Stomach (tissue), 9 donors: ENCODE measurements around the gene ECI2. TPM values are rescaled to one million over a fixed set of nuclear protein-coding genes. Genes with fewer than 3 reads are reported as not detected.
"Not testable (repeated sequence)": the region's sequence is repeated elsewhere in the genome, so short reads cannot be mapped to it uniquely, and the experiment has no call there.

Experiments used
- DNase-seq, 2 donors: peaks; one replicate each; pipeline versions ENCODE4 v3.0.0 to v3.0.0-alpha.2; 2013 to 2019
- H3K27ac ChIP-seq, 5 donors: fragments of 200-600 bp in 4 of 5; sonication (generic) in 4 of 5; one replicate each; pipeline ENCODE4 v1.5.1; 2013 to 2019; ENCODE audit warnings: mild to moderate bottlenecking in 1 of 5, moderate library complexity in 1 of 5
- H3K27me3 ChIP-seq, 3 donors: fragments of 200-600 bp; sonication (generic); one replicate each; pipeline ENCODE4 v1.5.1; 2017 to 2019; ENCODE audit warnings: mixed run types in 1 of 3
- H3K36me3 ChIP-seq, 4 donors: fragments of 200-600 bp; sonication (generic); 1 replicate in 3 of 4; 2 replicates in 1 of 4; pipeline ENCODE4 v1.5.1; 2016 to 2019
- H3K4me1 ChIP-seq, 4 donors: fragments of 200-600 bp; sonication (generic); one replicate each; pipeline ENCODE4 v1.5.1; 2016 to 2019
- H3K4me3 ChIP-seq, 4 donors: fragments of 200-600 bp; sonication (generic) in 3 of 4; one replicate each; pipeline ENCODE4 v1.5.1; 2016 to 2019; ENCODE audit warnings: mild to moderate bottlenecking in 1 of 4
- H3K9me3 ChIP-seq, 4 donors: fragments of 200-600 bp; sonication (generic); one replicate each; pipeline ENCODE4 v1.5.1; 2016 to 2019
- EP300 ChIP-seq: sonication (generic); formaldehyde crosslinking; IDR thresholded peaks from one replicate; pipeline ENCODE4 v1.6.1; 2017; ENCODE audit warnings: antibody characterized with exemption
- POLR2A ChIP-seq, 4 donors: fragments of 450-650 bp; IDR thresholded peaks; one replicate each; pipeline ENCODE4 v1.6.1; 2016; ENCODE audit warnings: antibody characterized with exemption in 4 of 4, control low read depth in 2 of 4, mild to moderate bottlenecking in 1 of 4, moderate library complexity in 1 of 4
- POLR2AphosphoS5 ChIP-seq, 3 donors: sonication (generic); formaldehyde crosslinking; IDR thresholded peaks; one replicate each; pipeline ENCODE4 v1.6.1; 2016; ENCODE audit warnings: antibody characterized with exemption in 3 of 3
- WGBS, 5 donors: extraction: QIAGEN DNeasy Blood & Tissue Kit in 3 of 5; methylation state at CpG; one replicate each; pipeline versions ENCODE4 v1.1.5 to v1.1.7; 2013 to 2018; 5-methylcytosine and 5-hydroxymethylcytosine counted together
- intact Hi-C: fragments of 100-400 bp; cut with DNase I; formaldehyde crosslinking; loops from one replicate; pipeline ENCODE4 v1.15.1; 2023; ENCODE audit warnings: low total_unique reads
- polyA plus RNA-seq, 3 donors: library from polyadenylated mRNA; stranded (reverse); fragments of 200-250 nt; gene quantifications; one replicate each; pipeline ENCODE4 v1.2.3, GENCODE V29; 2013
- total RNA-seq, 5 donors: library from RNA; depleted of rRNA; stranded (reverse); fragments of >200 nt; gene quantifications; one replicate each; pipeline versions ENCODE4 v1.1.0 to v1.2.3, GENCODE V29; 2014 to 2016
- TF ChIP-seq, protein P1 (sequence below), 7 experiments: fragments of 450-650 bp in 4 of 7; fragments of 200-600 bp in 3 of 7; sonication (generic) in 3 of 7; IDR thresholded peaks; one replicate each; pipeline ENCODE4 v1.5.1; 2016 to 2019; ENCODE audit warnings: antibody characterized with exemption in 7 of 7, control low read depth in 2 of 7, mild to moderate bottlenecking in 1 of 7
- donor health status: healthy with polysubstance abuse.
- donor health status: Bipolar disorder and iron deficiency.
- donor health status: healthy.

Gene ECI2
- total and polyA plus RNA-seq, 8 donors = 22.8 to 107 (median 60.8) TPM

DNA sequence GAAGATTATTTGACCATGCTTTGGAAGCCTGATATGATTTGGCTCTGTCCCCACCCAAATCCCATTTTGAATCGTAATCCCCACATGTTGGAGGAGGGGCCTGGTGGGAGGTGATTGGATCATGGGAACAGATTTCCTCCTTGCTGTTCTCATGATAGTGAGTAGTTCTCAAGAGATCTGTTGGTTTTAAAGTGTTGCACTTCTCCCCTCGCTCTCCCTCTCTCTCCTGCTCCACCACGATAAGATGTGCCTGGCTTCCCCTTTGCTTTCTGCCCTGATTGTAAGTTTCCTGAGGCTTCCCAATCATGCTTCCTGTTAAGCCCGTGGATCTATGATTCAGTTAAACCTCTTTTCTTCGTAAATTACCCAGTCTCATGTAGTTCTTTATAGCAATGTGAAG is 34.7 kb downstream of the ECI2 start:
- TF ChIP-seq POLR2A (IDR thresholded peaks at IDR 0.05) (no peak), POLR2AphosphoS5 (IDR thresholded peaks at IDR 0.05) (no peak), EP300 (no peak)
- TF ChIP-seq, protein P1, sequence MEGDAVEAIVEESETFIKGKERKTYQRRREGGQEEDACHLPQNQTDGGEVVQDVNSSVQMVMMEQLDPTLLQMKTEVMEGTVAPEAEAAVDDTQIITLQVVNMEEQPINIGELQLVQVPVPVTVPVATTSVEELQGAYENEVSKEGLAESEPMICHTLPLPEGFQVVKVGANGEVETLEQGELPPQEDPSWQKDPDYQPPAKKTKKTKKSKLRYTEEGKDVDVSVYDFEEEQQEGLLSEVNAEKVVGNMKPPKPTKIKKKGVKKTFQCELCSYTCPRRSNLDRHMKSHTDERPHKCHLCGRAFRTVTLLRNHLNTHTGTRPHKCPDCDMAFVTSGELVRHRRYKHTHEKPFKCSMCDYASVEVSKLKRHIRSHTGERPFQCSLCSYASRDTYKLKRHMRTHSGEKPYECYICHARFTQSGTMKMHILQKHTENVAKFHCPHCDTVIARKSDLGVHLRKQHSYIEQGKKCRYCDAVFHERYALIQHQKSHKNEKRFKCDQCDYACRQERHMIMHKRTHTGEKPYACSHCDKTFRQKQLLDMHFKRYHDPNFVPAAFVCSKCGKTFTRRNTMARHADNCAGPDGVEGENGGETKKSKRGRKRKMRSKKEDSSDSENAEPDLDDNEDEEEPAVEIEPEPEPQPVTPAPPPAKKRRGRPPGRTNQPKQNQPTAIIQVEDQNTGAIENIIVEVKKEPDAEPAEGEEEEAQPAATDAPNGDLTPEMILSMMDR (IDR thresholded peaks at IDR 0.05) = no peak
- no peaks in the 10 kb centered on the region for H3K36me3 ChIP-seq
- intact Hi-C loops = no loop called here
- no peak overlapping the region for H3K4me3 ChIP-seq
- no peaks in the 10 kb centered on the region for H3K27me3 ChIP-seq
- H3K4me1 ChIP-seq = peaks cover 4 to 24% (median 15%) of the 10 kb centered on the region in 4 donors
- WGBS, 5 donors = 71 to 84% (median 75%) methylated on average over 5 of the region's 5 CpGs
- no peak for DNase-seq
- H3K9me3 ChIP-seq = no peaks in the 10 kb centered on the region
- H3K27ac ChIP-seq = no peak overlapping the region

DNA sequence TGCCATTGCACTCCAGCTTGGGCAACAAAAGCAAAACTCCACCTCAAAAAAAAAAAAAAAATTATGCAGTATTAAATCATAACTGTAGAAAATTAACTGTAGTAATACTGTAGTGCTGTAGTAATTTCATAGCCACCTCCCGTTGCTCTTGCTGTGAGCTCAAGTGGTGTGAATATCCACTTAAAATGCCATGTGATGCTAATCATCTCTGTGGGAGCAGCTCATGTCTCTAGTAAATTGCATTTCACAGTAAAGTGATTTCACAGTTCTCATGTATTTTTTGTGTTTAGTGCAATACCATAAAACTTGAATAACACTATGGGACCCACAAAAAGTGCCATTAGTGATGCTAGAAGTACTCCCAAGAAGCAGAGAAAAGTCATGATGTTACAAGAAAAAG is 42.1 kb downstream of the ECI2 start:
- 74 to 91% (median 84%) methylated on average over 1 of the region's 1 CpG for WGBS, 5 donors
- no peaks in the 10 kb centered on the region for H3K9me3 ChIP-seq
- H3K36me3 ChIP-seq = no peaks in the 10 kb centered on the region
- intact Hi-C loops = no loop called here
- no peak overlapping the region for H3K4me3 ChIP-seq
- no peaks in the 10 kb centered on the region for H3K4me1 ChIP-seq
- no peak overlapping the region for H3K27ac ChIP-seq
- TF ChIP-seq EP300 (no peak), POLR2A (IDR thresholded peaks at IDR 0.05) (no peak), POLR2AphosphoS5 (IDR thresholded peaks at IDR 0.05) (no peak)
- TF ChIP-seq, protein P1 (IDR thresholded peaks at IDR 0.05) = no peak
- no peaks in the 10 kb centered on the region for H3K27me3 ChIP-seq
- no peak for DNase-seq

DNA sequence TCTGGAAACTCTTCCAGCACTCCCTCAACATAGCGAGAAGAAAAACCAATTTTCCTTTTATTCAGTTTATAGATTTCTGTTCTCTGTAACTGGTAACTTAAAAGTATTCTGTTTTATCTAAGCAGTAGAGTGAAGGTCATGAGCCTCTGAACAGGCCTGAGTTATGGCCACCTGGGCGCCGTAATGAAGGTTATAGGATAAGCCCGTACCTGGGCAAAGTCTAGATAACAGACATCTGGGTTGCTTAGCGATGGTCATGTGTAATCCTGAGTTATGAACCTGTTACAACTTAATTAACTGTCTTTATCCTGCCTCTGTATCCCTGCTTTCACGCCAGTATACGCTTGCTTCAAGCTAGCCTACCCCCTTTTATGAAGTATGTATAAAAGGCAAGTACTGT is 43.4 kb downstream of the ECI2 start:
- TF ChIP-seq EP300 (no peak), POLR2AphosphoS5 (IDR thresholded peaks at IDR 0.05) (no peak), POLR2A (IDR thresholded peaks at IDR 0.05) (no peak)
- TF ChIP-seq, protein P1 (IDR thresholded peaks at IDR 0.05) = no peak

DNA sequence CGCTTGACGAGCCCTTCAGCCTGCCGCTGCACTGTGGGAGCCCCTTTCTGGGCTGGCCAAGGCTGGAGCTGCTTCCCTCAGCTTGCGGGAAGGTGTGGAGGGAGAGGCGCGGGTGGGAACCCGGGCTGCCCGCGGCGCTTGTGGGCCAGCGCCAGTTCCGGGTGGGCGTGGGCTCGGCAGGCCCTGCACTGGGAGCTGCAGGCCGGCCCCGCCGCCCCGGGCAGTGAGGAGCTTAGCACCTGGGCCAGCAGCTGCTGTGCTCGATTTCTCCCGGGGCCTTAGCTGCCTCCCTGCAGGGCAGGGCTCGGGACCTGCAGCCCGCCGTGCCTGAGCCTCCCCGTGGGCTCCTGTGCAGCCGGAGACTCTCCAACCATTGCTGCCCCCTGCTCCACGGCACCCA is 45.3 kb downstream of the ECI2 start:
- H3K27ac ChIP-seq, intact Hi-C loops, H3K4me1 ChIP-seq, H3K27me3 ChIP-seq, H3K36me3 ChIP-seq, H3K4me3 ChIP-seq, DNase-seq, H3K9me3 ChIP-seq: not testable (repeated sequence)
- WGBS, 5 donors = 95 to 99% (median 97%) methylated on average over 26 of the region's 26 CpGs; no CpG with 5 or more reads in 1 of the 5 donors

More for the DNA sequence above, 43.4 kb downstream of the ECI2 start:
- Histone ChIP-seq H3K36me3 (no peaks in the 10 kb centered on the region), H3K27me3 (no peaks in the 10 kb centered on the region), H3K9me3 (no peaks in the 10 kb centered on the region), H3K4me1 (peaks cover 0 to 3% (median 1%) of the 10 kb centered on the region in 4 donors), H3K4me3 (no peak overlapping the region), H3K27ac (no peak overlapping the region)
- DNase-seq = peak in 1 of 2 donors; percentile 60
- intact Hi-C loops = no loop called here
- 67 to 77% (median 71%) methylated on average over 7 of the region's 7 CpGs for WGBS, 5 donors

- intact Hi-C loops = no loop called here
- Histone ChIP-seq H3K27me3 (no peaks in the 10 kb centered on the region), H3K27ac (peak overlapping the region in 2 of 5 donors; percentile 33 to 68), H3K4me3 (no peak overlapping the region), H3K4me1 (peaks cover 0 to 6% (median 3%) of the 10 kb centered on the region in 4 donors), H3K9me3 (no peaks in the 10 kb centered on the region), H3K36me3 (no peaks in the 10 kb centered on the region)
- peak in 1 of 2 donors; percentile 61 for DNase-seq
- 40 to 68% (median 54%) methylated on average over 7 of the region's 7 CpGs for WGBS, 5 donors
- TF ChIP-seq EP300 (no peak), POLR2AphosphoS5 (IDR thresholded peaks at IDR 0.05) (peak in 1 of 3 donors; percentile 75)
These were observed 46.7 kb downstream of the ECI2 start for GRCh38 chr6:4088704-4089103.
